ENCODE data around the gene MYCN. TPM values are rescaled to one million over a fixed set of nuclear protein-coding genes. Genes with fewer than 3 reads are reported as not detected.

The MYCN gene
- total RNA-seq, 4 donors from 2014 or later = 0.48 to 7.0 (median 0.82) TPM; not detected in 1

GRCh38 chr2:15941871-15942710 lies 1.7 kb downstream of the MYCN start:
- DNase-seq = peak; percentile 16
- no peak for TF ChIP-seq POLR2A (IDR thresholded peaks at IDR 0.05)
- TF ChIP-seq CTCF (IDR thresholded peaks at IDR 0.05) = no peak
- no peak for TF ChIP-seq EP300 (IDR thresholded peaks at IDR 0.05; ENCODE audit: low read depth)
- TF ChIP-seq POLR2AphosphoS5 (IDR thresholded peaks at IDR 0.05) = no peak
- Histone ChIP-seq H3K27me3 (peaks cover 42% of the 10 kb centered on the region), H3K4me1 (peaks cover 12 to 52% (median 35%) of the 10 kb centered on the region in 4 donors), H3K27ac (peak overlapping the region in 1 of 4 donors; percentile 55), H3K36me3 (no peaks in the 10 kb centered on the region), H3K9me3 (no peaks in the 10 kb centered on the region), H3K4me3 (peak overlapping the region; percentile 13 to 66 (median 41))
- WGBS, 2 donors (ENCODE audit: low coverage in 1 of 2) = 2% methylated on average over 54 of the region's 98 CpGs; no CpG with 5 or more reads in 1 of the 2 donors
- intact Hi-C loops (cut with DNase I; ENCODE audit: low total_unique reads) (loop anchor here (10.0 kb wide), 1 partner anchor 363 kb away; no protein-coding TSS in a partner anchor), in situ Hi-C loops (cut with MboI; ENCODE audit: low pct_ligation_motif_present in 1 of 4, low pct_unique_long_range_greater_than_20kb in 1 of 4, low sequenced_read_pairs in 3 of 4) (loop anchor here in 3 of 4 donors (25.0 kb wide), 5 partner anchors 305 to 820 kb away; no protein-coding TSS in a partner anchor)

- in situ Hi-C loops (cut with MboI; ENCODE audit: low pct_ligation_motif_present in 1 of 4, low pct_unique_long_range_greater_than_20kb in 1 of 4, low sequenced_read_pairs in 3 of 4) (loop anchor here in 3 of 4 donors (25.0 kb wide), 5 partner anchors 306 to 819 kb away; no protein-coding TSS in a partner anchor), intact Hi-C loops (cut with DNase I; ENCODE audit: low total_unique reads) (loop anchor here (10.0 kb wide), 1 partner anchor 362 kb away; no protein-coding TSS in a partner anchor)
- peaks cover 12 to 52% (median 35%) of the 10 kb centered on the region in 4 donors for H3K4me1 ChIP-seq
- WGBS, 2 donors (ENCODE audit: low coverage in 1 of 2) = 28 to 42% methylated on average over 3 to 22 of the region's 34 CpGs
- peak overlapping the region in 1 of 4 donors; percentile 16 for H3K27ac ChIP-seq
- H3K36me3 ChIP-seq = no peaks in the 10 kb centered on the region
- no peak for DNase-seq
- TF ChIP-seq EP300 (IDR thresholded peaks at IDR 0.05; ENCODE audit: low read depth) = no peak
- no peak for TF ChIP-seq POLR2A (IDR thresholded peaks at IDR 0.05)
- TF ChIP-seq POLR2AphosphoS5 (IDR thresholded peaks at IDR 0.05) = no peak
- no peak for TF ChIP-seq CTCF (IDR thresholded peaks at IDR 0.05)
- peaks cover 42% of the 10 kb centered on the region for H3K27me3 ChIP-seq
- H3K4me3 ChIP-seq = peak overlapping the region in 3 of 4 donors; percentile 34 to 66 (median 48)
- H3K9me3 ChIP-seq = no peaks in the 10 kb centered on the region
Observed at GRCh38 chr2:15942711-15943345, 2.5 kb downstream of the MYCN start.

GRCh38 chr2:15943378-15944280 lies 3.3 kb downstream of the MYCN start:
- 12 to 18% methylated on average over 3 to 11 of the region's 12 CpGs for WGBS, 2 donors (ENCODE audit: low coverage in 1 of 2)
- Histone ChIP-seq H3K36me3 (no peaks in the 10 kb centered on the region), H3K4me3 (no peak overlapping the region), H3K4me1 (peaks cover 12 to 52% (median 35%) of the 10 kb centered on the region in 4 donors), H3K27me3 (peaks cover 42% of the 10 kb centered on the region), H3K27ac (peak overlapping the region in 1 of 4 donors; percentile 16), H3K9me3 (no peaks in the 10 kb centered on the region)
- TF ChIP-seq POLR2AphosphoS5 (IDR thresholded peaks at IDR 0.05) (peak in 1 of 3 donors; percentile 19), EP300 (IDR thresholded peaks at IDR 0.05; ENCODE audit: low read depth) (no peak), CTCF (IDR thresholded peaks at IDR 0.05) (peak; percentile 20 to 40 (median 39)), POLR2A (IDR thresholded peaks at IDR 0.05) (no peak)
- DNase-seq = peak; percentile 18
- intact Hi-C loops (cut with DNase I; ENCODE audit: low total_unique reads) (loop anchor here (10.0 kb wide), 1 partner anchor 361 kb away; no protein-coding TSS in a partner anchor), in situ Hi-C loops (cut with MboI; ENCODE audit: low pct_ligation_motif_present in 1 of 4, low pct_unique_long_range_greater_than_20kb in 1 of 4, low sequenced_read_pairs in 3 of 4) (loop anchor here in 3 of 4 donors (25.0 kb wide), 5 partner anchors 306 to 819 kb away; no protein-coding TSS in a partner anchor)

Data from transverse colon (tissue), 4 donors.